Breast epithelium (tissue), 4 donors: ENCODE measurements around the gene MACROD2. TPM values are rescaled to one million over a fixed set of nuclear protein-coding genes. Genes with fewer than 3 reads are reported as not detected.
"Not testable (repeated sequence)": the region's sequence is repeated elsewhere in the genome, so short reads cannot be mapped to it uniquely, and the experiment has no call there.

Source experiments
- DNase-seq, 2 donors: peaks; one replicate each; pipeline ENCODE4 v3.0.0-alpha.2; 2019; ENCODE audit warnings: low spot score in 2 of 2
- H3K27ac ChIP-seq, 2 donors: fragments of 200-600 bp; sonication (generic) in 1 of 2; one replicate each; pipeline ENCODE4 v1.5.1; 2016 to 2019; ENCODE audit warnings: mild to moderate bottlenecking in 1 of 2
- H3K27me3 ChIP-seq, 2 donors: fragments of 200-600 bp; sonication (generic) in 1 of 2; one replicate each; pipeline versions ENCODE4 v1.5.1 to v1.6.0; 2017 to 2019; ENCODE audit warnings: control low read depth in 1 of 2, mild to moderate bottlenecking in 1 of 2
- H3K36me3 ChIP-seq: fragments of 200-600 bp; one replicate; pipeline ENCODE4 v1.5.1; 2019
- H3K4me1 ChIP-seq, 2 donors: fragments of 200-600 bp; sonication (generic); one replicate each; pipeline ENCODE4 v1.5.1; 2016 to 2019; ENCODE audit warnings: control low read depth in 1 of 2
- H3K4me3 ChIP-seq, 3 donors: fragments of 200-600 bp; sonication (generic); 1 replicate in 2 of 3; 2 replicates in 1 of 3; pipeline ENCODE4 v1.5.1; 2016 to 2019; ENCODE audit warnings: mild to moderate bottlenecking in 3 of 3, moderate library complexity in 2 of 3
- H3K9me3 ChIP-seq, 2 donors: fragments of 200-600 bp; sonication (generic) in 1 of 2; one replicate each; pipeline ENCODE4 v1.5.1; 2016 to 2019; ENCODE audit warnings: control low read depth in 1 of 2
- CTCF ChIP-seq, 3 donors: fragments of 450-650 bp; IDR thresholded peaks; one replicate each; pipeline ENCODE4 v1.5.1; 2016 to 2017; ENCODE audit warnings: antibody characterized with exemption in 3 of 3, mild to moderate bottlenecking in 3 of 3, moderate library complexity in 3 of 3
- POLR2A ChIP-seq: fragments of 450-650 bp; IDR thresholded peaks from one replicate; pipeline ENCODE4 v1.6.1; 2016; ENCODE audit warnings: antibody characterized with exemption, mild to moderate bottlenecking, moderate library complexity
- POLR2AphosphoS5 ChIP-seq, 3 donors: sonication (generic); formaldehyde crosslinking; IDR thresholded peaks; one replicate each; pipeline ENCODE4 v1.6.1; 2017; ENCODE audit warnings: antibody characterized with exemption in 3 of 3
- intact Hi-C: fragments of 100-400 bp; cut with DNase I; formaldehyde crosslinking; loops from one replicate; pipeline ENCODE4 v1.15.1; 2023; ENCODE audit warnings: low total_unique reads
- total RNA-seq, 3 donors: library from RNA; depleted of rRNA; stranded (reverse); fragments of >200 nt; gene quantifications; one replicate each; pipeline ENCODE4 v1.1.0, GENCODE V29; 2016

Gene MACROD2
- total RNA-seq, 3 donors from 2014 or later, result 6.7 to 26.8 (median 8.8) TPM

DNA sequence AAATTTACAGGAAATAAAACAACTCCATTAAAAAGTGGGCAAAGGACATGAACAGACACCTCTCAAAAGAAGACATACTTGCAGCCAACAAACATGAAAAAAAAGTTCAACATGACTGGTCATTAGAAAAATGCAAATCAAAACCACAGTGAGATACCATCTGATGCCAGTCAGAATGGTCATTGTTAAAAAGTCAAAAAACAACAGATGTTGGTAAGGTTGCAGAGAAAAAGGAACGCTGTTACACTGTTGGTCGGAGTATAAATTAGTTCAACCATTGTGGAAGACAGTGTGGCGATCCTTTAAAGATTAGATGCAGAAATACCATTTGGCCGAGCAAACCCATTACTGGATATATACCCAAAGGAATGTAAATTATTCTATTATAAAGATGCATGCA lies 1200.1 kb downstream of the MACROD2 start:
- Histone ChIP-seq H3K4me1 (no peaks in the 10 kb centered on the region), H3K27me3 (no peaks in the 10 kb centered on the region), H3K9me3 (no peaks in the 10 kb centered on the region), H3K36me3 (no peaks in the 10 kb centered on the region), H3K4me3 (no peak overlapping the region), H3K27ac (no peak overlapping the region)
- intact Hi-C loops, result no loop called here
- TF ChIP-seq POLR2AphosphoS5 (IDR thresholded peaks at IDR 0.05) (no peak), CTCF (IDR thresholded peaks at IDR 0.05) (no peak), POLR2A (no peak)
- no peak for DNase-seq

GRCh38 chr20:15196547-15197255 lies 1201.4 kb downstream of the MACROD2 start:
- H3K9me3 ChIP-seq, result no peaks in the 10 kb centered on the region
- H3K4me1 ChIP-seq, result no peaks in the 10 kb centered on the region
- intact Hi-C loops, result no loop called here
- H3K4me3 ChIP-seq, result no peak overlapping the region
- no peaks in the 10 kb centered on the region for H3K36me3 ChIP-seq
- no peak for TF ChIP-seq POLR2AphosphoS5 (IDR thresholded peaks at IDR 0.05)
- TF ChIP-seq POLR2A, result no peak
- TF ChIP-seq CTCF (IDR thresholded peaks at IDR 0.05), result no peak
- DNase-seq, result no peak
- no peaks in the 10 kb centered on the region for H3K27me3 ChIP-seq
- no peak overlapping the region for H3K27ac ChIP-seq

DNA sequence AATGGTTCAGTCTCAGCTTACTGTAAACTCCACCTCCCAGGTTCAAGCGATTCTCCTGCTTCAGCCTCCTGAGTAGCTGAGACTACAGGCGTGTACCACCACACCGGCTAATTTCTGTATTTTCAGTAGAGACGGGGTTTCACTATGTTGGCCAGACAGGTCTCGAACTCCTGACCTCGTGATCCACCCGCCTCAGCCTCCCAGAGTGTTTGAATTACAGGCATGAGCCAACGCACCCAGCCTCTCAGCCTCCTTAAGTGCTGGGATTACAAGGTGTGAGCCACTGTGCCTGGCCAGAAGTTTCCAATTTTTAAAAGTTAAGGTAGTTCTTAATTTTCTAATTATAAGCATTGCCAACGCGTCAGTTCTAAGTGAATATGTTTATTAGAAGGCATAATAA lies 1202.7 kb downstream of the MACROD2 start:
- H3K4me1 ChIP-seq, intact Hi-C loops, H3K4me3 ChIP-seq, H3K27ac ChIP-seq, H3K27me3 ChIP-seq, H3K36me3 ChIP-seq, H3K9me3 ChIP-seq, DNase-seq: not testable (repeated sequence)

GRCh38 chr20:15199698-15200097 lies 1204.4 kb downstream of the MACROD2 start:
- Histone ChIP-seq H3K4me3 (no peak overlapping the region), H3K36me3 (no peaks in the 10 kb centered on the region)
- intact Hi-C loops, result no loop called here

GRCh38 chr20:15200147-15200565 lies 1204.8 kb downstream of the MACROD2 start:
- Histone ChIP-seq H3K9me3 (peaks cover 0 to 5% of the 10 kb centered on the region in 2 donors), H3K4me1 (no peaks in the 10 kb centered on the region), H3K4me3 (no peak overlapping the region), H3K27ac (no peak overlapping the region), H3K36me3 (no peaks in the 10 kb centered on the region), H3K27me3 (no peaks in the 10 kb centered on the region)
- intact Hi-C loops, result no loop called here
- DNase-seq, result no peak
- TF ChIP-seq CTCF (IDR thresholded peaks at IDR 0.05), result no peak
- no peak for TF ChIP-seq POLR2AphosphoS5 (IDR thresholded peaks at IDR 0.05)
- no peak for TF ChIP-seq POLR2A

More at GRCh38 chr20:15199698-15200097, 1204.4 kb downstream of the MACROD2 start:
- DNase-seq, result no peak
- Histone ChIP-seq H3K27ac (no peak overlapping the region), H3K9me3 (peaks cover 0 to 5% of the 10 kb centered on the region in 2 donors), H3K27me3 (no peaks in the 10 kb centered on the region), H3K4me1 (no peaks in the 10 kb centered on the region)
- TF ChIP-seq POLR2AphosphoS5 (IDR thresholded peaks at IDR 0.05) (no peak), POLR2A (no peak), CTCF (IDR thresholded peaks at IDR 0.05) (no peak)
